WTC11 (cell line): ENCODE measurements around the gene PRKCB. TPM values are rescaled to one million over a fixed set of nuclear protein-coding genes. Genes with fewer than 3 reads are reported as not detected.
A peak's percentile ranks its signal among the peaks of the same experiment; 100 is the strongest.

Source experiments
- ATAC-seq: fragments of 200-7000 bp; cut with Tn5 transposase; 2 replicates; pipeline ENCODE4 v1.10.0; 2021; ENCODE audit warnings: mild to moderate bottlenecking, moderate library complexity
- CTCF ChIA-PET: fragments of 300-600 bp; sonication (Branson Sonifier 250); formaldehyde crosslinking; loops from one replicate; lab custom pipeline; 2021; ENCODE audit warnings: antibody characterized with exemption; lab: Charles Lee
- POLR2A ChIA-PET: fragments of 350-600 bp; sonication (Branson Sonifier 250); formaldehyde crosslinking; loops from one replicate; lab custom pipeline; 2021; ENCODE audit warnings: antibody characterized with exemption; lab: Charles Lee
- DNase-seq: peaks from one replicate; pipeline ENCODE4 v3.0.0; 2021; ENCODE audit warnings: low spot score
- H3K27ac Mint-ChIP-seq: 2 replicates; pipeline ENCODE4 v1.8.0; 2021; ENCODE audit warnings: mixed read lengths
- H3K27me3 Mint-ChIP-seq: 2 replicates; pipeline ENCODE4 v1.8.0; 2021; ENCODE audit warnings: low read depth, mild to moderate bottlenecking, moderate library complexity, mixed read lengths
- H3K36me3 Mint-ChIP-seq: 2 replicates; pipeline ENCODE4 v1.8.0; 2021; ENCODE audit warnings: mixed read lengths
- H3K4me1 Mint-ChIP-seq: 2 replicates; pipeline ENCODE4 v1.8.0; 2022; ENCODE audit warnings: mixed read lengths
- H3K4me3 Mint-ChIP-seq: 2 replicates; pipeline ENCODE4 v1.8.0; 2021; ENCODE audit warnings: mild to moderate bottlenecking, moderate library complexity, mixed read lengths
- H3K9me3 Mint-ChIP-seq: 2 replicates; pipeline ENCODE4 v1.8.0; 2021; ENCODE audit warnings: mixed read lengths
- ARID4B ChIP-seq: sonication (generic); formaldehyde crosslinking; IDR thresholded peaks from 2 replicates; pipeline ENCODE4 v1.8.0; 2023; ENCODE audit warnings: missing genetic modification reagents, mild to moderate bottlenecking, borderline replicate concordance
- ATF1 ChIP-seq: sonication (generic); formaldehyde crosslinking; IDR thresholded peaks from 2 replicates; pipeline ENCODE4 v1.8.1; 2023; ENCODE audit warnings: mild to moderate bottlenecking, moderate library complexity, missing genetic modification reagents
- CBFB ChIP-seq: sonication (generic); formaldehyde crosslinking; IDR thresholded peaks from 2 replicates; pipeline ENCODE4 v1.8.1; 2022; ENCODE audit warnings: mild to moderate bottlenecking, low read depth, missing genetic modification reagents
- ERG ChIP-seq: fragments of 250-450 bp; sonication (Bioruptor Pico); IDR thresholded peaks from 2 replicates; pipeline ENCODE4 v1.8.0; 2021; ENCODE audit warnings: mild to moderate bottlenecking
- ESRRA ChIP-seq: sonication (generic); formaldehyde crosslinking; IDR thresholded peaks from 2 replicates; pipeline ENCODE4 v1.8.1; 2022; ENCODE audit warnings: mild to moderate bottlenecking, missing genetic modification reagents, borderline replicate concordance
- FOXK1 ChIP-seq: sonication (generic); formaldehyde crosslinking; IDR thresholded peaks from 2 replicates; pipeline ENCODE4 v1.8.0; 2022; ENCODE audit warnings: mild to moderate bottlenecking, moderate library complexity, missing genetic modification reagents
- JAZF1 ChIP-seq: fragments of 250-450 bp; sonication (Bioruptor Pico); IDR thresholded peaks from 2 replicates; pipeline ENCODE4 v1.9.0; 2021; ENCODE audit warnings: moderate library complexity, mild to moderate bottlenecking, inconsistent platforms
- OVOL2 ChIP-seq: fragments of 250-450 bp; sonication (Bioruptor Pico); IDR thresholded peaks from 2 replicates; pipeline ENCODE4 v1.9.0; 2021; ENCODE audit warnings: mild to moderate bottlenecking, borderline replicate concordance
- TEAD4 ChIP-seq: sonication (generic); formaldehyde crosslinking; IDR thresholded peaks from 2 replicates; pipeline ENCODE4 v1.8.0; 2022; ENCODE audit warnings: mild to moderate bottlenecking, missing genetic modification reagents
- ZNF232 ChIP-seq: sonication (generic); formaldehyde crosslinking; IDR thresholded peaks from 2 replicates; pipeline ENCODE4 v1.8.0; 2022; ENCODE audit warnings: mild to moderate bottlenecking, missing genetic modification reagents
- ZNF263 ChIP-seq: sonication (generic); formaldehyde crosslinking; IDR thresholded peaks from 2 replicates; pipeline ENCODE4 v1.8.1; 2022; ENCODE audit warnings: low read depth, mild to moderate bottlenecking, moderate library complexity, missing genetic modification reagents
- ZNF396 ChIP-seq: fragments of 250-450 bp; sonication (Bioruptor Pico); IDR thresholded peaks from 2 replicates; pipeline ENCODE4 v1.8.0; 2021; ENCODE audit warnings: mild to moderate bottlenecking, moderate library complexity, borderline replicate concordance
- total RNA-seq: library from RNA; stranded (reverse); gene quantifications from 3 replicates; pipeline ENCODE4 v1.2.3, GENCODE V29; 2021
- TF ChIP-seq, protein P1 (sequence below): fragments of 250-450 bp; sonication (Bioruptor Pico); IDR thresholded peaks from 2 replicates; pipeline ENCODE4 v1.9.0; 2021; ENCODE audit warnings: moderate library complexity, mild to moderate bottlenecking, inconsistent platforms, borderline replicate concordance
- TF ChIP-seq, protein P2 (sequence below): sonication (generic); formaldehyde crosslinking; IDR thresholded peaks from 2 replicates; pipeline ENCODE4 v1.8.1; 2023; ENCODE audit warnings: mild to moderate bottlenecking, moderate library complexity, missing genetic modification reagents
- TF ChIP-seq, protein P3 (sequence below): sonication (generic); formaldehyde crosslinking; IDR thresholded peaks from 2 replicates; pipeline ENCODE4 v1.8.1; 2023; ENCODE audit warnings: mild to moderate bottlenecking, missing genetic modification reagents
- TF ChIP-seq, protein P4 (sequence below): sonication (generic); formaldehyde crosslinking; IDR thresholded peaks from 2 replicates; pipeline ENCODE4 v1.8.0; 2022; ENCODE audit warnings: mild to moderate bottlenecking, missing genetic modification reagents
- TF ChIP-seq, protein P5 (sequence below): fragments of 200-600 bp; IDR thresholded peaks from 2 replicates; pipeline ENCODE4 v1.8.0; 2022; ENCODE audit warnings: antibody characterized with exemption

PRKCB gene
- total RNA-seq, 1 experiment from 2014 or later: 6.9 TPM

DNA sequence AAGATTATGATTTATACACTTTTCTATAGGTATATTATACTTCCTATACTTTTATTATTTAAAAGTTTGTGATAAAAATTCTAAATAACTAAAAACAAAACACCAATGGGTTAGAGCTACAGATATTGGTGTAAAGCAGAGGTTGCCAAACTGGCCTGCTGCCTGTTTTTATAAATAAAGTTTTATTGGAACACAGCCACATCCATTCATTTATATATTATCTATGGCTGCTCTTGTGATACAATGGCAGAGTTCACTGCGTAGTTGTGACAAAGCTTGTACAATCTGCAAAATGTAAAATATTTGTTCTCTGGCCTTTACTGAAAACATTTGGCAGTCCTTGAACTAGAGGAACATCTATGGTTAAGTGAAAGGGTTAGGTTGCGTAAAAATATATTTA lies 208.7 kb downstream of the PRKCB start:
- Mint-ChIP-seq H3K4me1 (peaks cover 29% of the 10 kb centered on the region), H3K27ac (no peak overlapping the region), H3K4me3 (no peak overlapping the region), H3K36me3 (no peaks in the 10 kb centered on the region), H3K27me3 (no peaks in the 10 kb centered on the region), H3K9me3 (no peaks in the 10 kb centered on the region)
- CTCF ChIA-PET: interaction anchor here (1.0 to 4.5 kb wide), 14 partner anchors 27 to 480 kb away, joined by 4 to 136 read pairs (median 12); partner anchors contain the start of gene CACNG3
- DNase-seq (no peak), ATAC-seq (no peak)
- POLR2A ChIA-PET: no interaction called here
- TF ChIP-seq, protein P1, sequence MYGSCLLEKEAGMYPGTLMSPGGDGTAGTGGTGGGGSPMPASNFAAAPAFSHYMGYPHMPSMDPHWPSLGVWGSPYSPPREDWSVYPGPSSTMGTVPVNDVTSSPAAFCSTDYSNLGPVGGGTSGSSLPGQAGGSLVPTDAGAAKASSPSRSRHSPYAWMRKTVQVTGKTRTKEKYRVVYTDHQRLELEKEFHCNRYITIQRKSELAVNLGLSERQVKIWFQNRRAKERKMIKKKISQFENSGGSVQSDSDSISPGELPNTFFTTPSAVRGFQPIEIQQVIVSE (CRISPR knock-in tag): no peak
- no peak for TF ChIP-seq ERG
- TF ChIP-seq ESRRA (CRISPR knock-in tag): no peak
- TF ChIP-seq, protein P2, sequence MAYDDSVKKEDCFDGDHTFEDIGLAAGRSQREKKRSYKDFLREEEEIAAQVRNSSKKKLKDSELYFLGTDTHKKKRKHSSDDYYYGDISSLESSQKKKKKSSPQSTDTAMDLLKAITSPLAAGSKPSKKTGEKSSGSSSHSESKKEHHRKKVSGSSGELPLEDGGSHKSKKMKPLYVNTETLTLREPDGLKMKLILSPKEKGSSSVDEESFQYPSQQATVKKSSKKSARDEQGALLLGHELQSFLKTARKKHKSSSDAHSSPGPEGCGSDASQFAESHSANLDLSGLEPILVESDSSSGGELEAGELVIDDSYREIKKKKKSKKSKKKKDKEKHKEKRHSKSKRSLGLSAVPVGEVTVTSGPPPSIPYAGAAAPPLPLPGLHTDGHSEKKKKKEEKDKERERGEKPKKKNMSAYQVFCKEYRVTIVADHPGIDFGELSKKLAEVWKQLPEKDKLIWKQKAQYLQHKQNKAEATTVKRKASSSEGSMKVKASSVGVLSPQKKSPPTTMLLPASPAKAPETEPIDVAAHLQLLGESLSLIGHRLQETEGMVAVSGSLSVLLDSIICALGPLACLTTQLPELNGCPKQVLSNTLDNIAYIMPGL: no peak
- no peak for TF ChIP-seq OVOL2 (CRISPR knock-in tag)
- TF ChIP-seq ZNF232: no peak
- no peak for TF ChIP-seq JAZF1 (CRISPR knock-in tag)
- no peak for TF ChIP-seq TEAD4 (CRISPR knock-in tag)
- no peak for TF ChIP-seq ATF1 (CRISPR knock-in tag)

DNA sequence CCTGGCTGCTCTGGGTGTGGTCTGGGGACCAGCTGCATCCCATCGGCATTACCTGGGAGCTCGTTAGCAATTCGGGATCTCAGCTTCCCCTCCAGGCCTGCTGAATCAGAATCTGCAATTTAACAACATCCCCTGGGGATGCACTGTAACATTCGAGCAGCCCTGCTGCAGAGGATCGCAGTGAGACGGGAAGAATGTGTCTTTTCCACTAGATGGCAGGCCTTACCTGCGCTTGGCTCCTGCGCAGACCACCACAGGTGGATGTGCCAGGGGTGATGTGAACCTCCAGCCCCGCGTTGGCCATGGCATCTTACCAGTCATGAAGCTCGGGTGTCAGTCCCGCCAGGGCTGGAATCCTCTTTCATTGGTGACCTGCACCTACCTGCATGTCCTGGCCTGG lies 209.9 kb downstream of the PRKCB start:
- POLR2A ChIA-PET: interaction anchor here (0.6 to 0.8 kb wide), 2 partner anchors 90 to 459 kb away, joined by 3 to 6 read pairs; no protein-coding TSS in a partner anchor
- Mint-ChIP-seq H3K4me1 (peaks cover 41% of the 10 kb centered on the region), H3K27me3 (no peaks in the 10 kb centered on the region), H3K36me3 (no peaks in the 10 kb centered on the region), H3K27ac (peak overlapping the region; percentile 33; the same call in 1 of the 2 replicates), H3K9me3 (no peaks in the 10 kb centered on the region), H3K4me3 (no peak overlapping the region)
- ATAC-seq (peak; percentile 95), DNase-seq (peak; percentile 75)
- CTCF ChIA-PET: interaction anchor here (0.6 to 4.5 kb wide), 92 partner anchors 9 to 535 kb away, joined by 3 to 136 read pairs (median 4); partner anchors contain the start of genes CACNG3 and UBFD1
- TF ChIP-seq, protein P3, sequence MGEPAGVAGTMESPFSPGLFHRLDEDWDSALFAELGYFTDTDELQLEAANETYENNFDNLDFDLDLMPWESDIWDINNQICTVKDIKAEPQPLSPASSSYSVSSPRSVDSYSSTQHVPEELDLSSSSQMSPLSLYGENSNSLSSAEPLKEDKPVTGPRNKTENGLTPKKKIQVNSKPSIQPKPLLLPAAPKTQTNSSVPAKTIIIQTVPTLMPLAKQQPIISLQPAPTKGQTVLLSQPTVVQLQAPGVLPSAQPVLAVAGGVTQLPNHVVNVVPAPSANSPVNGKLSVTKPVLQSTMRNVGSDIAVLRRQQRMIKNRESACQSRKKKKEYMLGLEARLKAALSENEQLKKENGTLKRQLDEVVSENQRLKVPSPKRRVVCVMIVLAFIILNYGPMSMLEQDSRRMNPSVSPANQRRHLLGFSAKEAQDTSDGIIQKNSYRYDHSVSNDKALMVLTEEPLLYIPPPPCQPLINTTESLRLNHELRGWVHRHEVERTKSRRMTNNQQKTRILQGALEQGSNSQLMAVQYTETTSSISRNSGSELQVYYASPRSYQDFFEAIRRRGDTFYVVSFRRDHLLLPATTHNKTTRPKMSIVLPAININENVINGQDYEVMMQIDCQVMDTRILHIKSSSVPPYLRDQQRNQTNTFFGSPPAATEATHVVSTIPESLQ (CRISPR knock-in tag): no peak
- TF ChIP-seq, protein P4, sequence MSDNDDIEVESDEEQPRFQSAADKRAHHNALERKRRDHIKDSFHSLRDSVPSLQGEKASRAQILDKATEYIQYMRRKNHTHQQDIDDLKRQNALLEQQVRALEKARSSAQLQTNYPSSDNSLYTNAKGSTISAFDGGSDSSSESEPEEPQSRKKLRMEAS (CRISPR knock-in tag): 0 out of 2 replicates have a peak, but pooled peaks have one; percentile 36
- no peak for TF ChIP-seq ZNF396 (CRISPR knock-in tag)
- TF ChIP-seq FOXK1 (CRISPR knock-in tag): 0 out of 2 replicates have a peak, but pooled peaks have one; percentile 12
- 0 out of 2 replicates have a peak, but pooled peaks have one; percentile 17 for TF ChIP-seq ARID4B (CRISPR knock-in tag)
- TF ChIP-seq CBFB: 0 out of 2 replicates have a peak, but pooled peaks have one; percentile 59
- no peak for TF ChIP-seq ZNF263 (CRISPR knock-in tag)
- TF ChIP-seq, protein P2: no peak
- TF ChIP-seq, protein P5, sequence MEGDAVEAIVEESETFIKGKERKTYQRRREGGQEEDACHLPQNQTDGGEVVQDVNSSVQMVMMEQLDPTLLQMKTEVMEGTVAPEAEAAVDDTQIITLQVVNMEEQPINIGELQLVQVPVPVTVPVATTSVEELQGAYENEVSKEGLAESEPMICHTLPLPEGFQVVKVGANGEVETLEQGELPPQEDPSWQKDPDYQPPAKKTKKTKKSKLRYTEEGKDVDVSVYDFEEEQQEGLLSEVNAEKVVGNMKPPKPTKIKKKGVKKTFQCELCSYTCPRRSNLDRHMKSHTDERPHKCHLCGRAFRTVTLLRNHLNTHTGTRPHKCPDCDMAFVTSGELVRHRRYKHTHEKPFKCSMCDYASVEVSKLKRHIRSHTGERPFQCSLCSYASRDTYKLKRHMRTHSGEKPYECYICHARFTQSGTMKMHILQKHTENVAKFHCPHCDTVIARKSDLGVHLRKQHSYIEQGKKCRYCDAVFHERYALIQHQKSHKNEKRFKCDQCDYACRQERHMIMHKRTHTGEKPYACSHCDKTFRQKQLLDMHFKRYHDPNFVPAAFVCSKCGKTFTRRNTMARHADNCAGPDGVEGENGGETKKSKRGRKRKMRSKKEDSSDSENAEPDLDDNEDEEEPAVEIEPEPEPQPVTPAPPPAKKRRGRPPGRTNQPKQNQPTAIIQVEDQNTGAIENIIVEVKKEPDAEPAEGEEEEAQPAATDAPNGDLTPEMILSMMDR: peak; percentile 61
